ENCODE results near the gene BBOX1. TPM values are rescaled to one million over a fixed set of nuclear protein-coding genes. Genes with fewer than 3 reads are reported as not detected.

BBOX1 gene
- total and polyA plus RNA-seq, 9 donors: 0.04 to 2.3 (median 0.52) TPM; not detected in 3

DNA sequence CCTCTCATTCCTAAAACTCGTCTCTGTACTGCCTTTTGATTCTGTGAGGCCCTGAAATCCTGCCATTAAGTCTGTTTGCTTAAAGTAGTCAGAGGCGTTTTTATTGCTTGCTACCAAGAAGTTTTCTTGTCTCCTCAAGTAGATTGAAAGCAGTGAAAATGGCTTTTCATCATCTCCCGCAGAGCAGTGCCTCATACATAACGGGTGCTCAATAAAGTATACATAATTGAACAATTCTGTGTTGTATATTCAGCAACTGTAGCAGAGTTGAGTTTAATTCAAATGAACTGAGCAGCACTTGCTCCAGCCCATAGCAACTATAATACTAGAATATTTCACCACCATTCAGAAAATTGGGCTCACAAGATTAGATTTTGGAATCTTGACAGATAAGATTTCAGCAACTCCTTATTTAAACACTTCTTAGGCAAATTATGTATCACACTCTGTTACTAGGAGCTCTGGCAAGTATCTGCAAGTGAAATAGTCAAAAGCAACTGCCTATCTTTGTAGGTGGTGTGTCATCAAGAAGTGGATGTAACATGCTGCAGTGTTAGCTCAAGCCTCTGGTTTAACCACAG is 26.7 kb upstream of the BBOX1 start:
- Histone ChIP-seq H3K4me3 (no peak overlapping the region), H3K27me3 (no peaks in the 10 kb centered on the region), H3K27ac (no peak overlapping the region), H3K9me3 (no peaks in the 10 kb centered on the region), H3K4me1 (ENCODE audit: insufficient read depth) (peaks cover 4% of the 10 kb centered on the region), H3K36me3 (no peaks in the 10 kb centered on the region)
- DNase-seq: no peak
- TF ChIP-seq EP300 (IDR thresholded peaks at IDR 0.05): no peak
- TF ChIP-seq, protein P1, sequence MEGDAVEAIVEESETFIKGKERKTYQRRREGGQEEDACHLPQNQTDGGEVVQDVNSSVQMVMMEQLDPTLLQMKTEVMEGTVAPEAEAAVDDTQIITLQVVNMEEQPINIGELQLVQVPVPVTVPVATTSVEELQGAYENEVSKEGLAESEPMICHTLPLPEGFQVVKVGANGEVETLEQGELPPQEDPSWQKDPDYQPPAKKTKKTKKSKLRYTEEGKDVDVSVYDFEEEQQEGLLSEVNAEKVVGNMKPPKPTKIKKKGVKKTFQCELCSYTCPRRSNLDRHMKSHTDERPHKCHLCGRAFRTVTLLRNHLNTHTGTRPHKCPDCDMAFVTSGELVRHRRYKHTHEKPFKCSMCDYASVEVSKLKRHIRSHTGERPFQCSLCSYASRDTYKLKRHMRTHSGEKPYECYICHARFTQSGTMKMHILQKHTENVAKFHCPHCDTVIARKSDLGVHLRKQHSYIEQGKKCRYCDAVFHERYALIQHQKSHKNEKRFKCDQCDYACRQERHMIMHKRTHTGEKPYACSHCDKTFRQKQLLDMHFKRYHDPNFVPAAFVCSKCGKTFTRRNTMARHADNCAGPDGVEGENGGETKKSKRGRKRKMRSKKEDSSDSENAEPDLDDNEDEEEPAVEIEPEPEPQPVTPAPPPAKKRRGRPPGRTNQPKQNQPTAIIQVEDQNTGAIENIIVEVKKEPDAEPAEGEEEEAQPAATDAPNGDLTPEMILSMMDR (IDR thresholded peaks at IDR 0.05): no peak
- no peak for TF ChIP-seq POLR2A (IDR thresholded peaks at IDR 0.05)
- intact Hi-C loops (cut with DNase I): no loop called here
- 11 to 19% (median 15%) methylated on average over 4 of the region's 4 CpGs for WGBS, 3 donors

DNA sequence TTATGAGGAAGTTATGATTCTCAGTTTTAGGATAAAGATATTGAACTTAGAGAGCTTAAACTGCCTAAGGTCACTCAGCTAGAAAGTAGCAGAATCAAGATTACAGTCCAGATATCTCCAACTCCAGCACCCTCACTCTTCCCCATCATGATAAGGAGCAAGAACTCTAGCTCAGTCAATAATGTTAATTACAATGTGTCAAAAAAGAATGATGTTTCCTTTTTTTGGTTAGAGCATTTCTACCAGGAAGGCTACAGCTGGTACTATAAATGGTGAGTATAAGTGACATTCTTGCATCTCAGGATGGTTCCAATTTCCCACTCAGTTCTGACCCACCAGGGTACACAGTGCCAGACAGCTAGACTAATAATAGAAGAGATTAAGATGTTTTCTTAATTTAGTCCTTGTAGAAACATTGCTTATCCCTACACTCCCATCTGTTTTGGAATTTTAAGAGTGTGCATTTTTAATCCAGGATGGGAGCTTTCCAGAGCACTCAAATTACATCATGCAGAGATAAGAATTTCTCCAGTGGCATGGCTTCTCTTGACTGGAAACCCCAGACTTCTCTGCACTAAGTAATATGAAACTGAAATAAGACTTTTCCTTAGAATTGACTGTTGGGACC is 21.6 kb upstream of the BBOX1 start:
- intact Hi-C loops (cut with DNase I): no loop called here
- no peaks in the 10 kb centered on the region for H3K9me3 ChIP-seq
- H3K36me3 ChIP-seq: no peaks in the 10 kb centered on the region
- H3K27ac ChIP-seq: no peak overlapping the region
- H3K4me3 ChIP-seq: no peak overlapping the region
- H3K27me3 ChIP-seq: no peaks in the 10 kb centered on the region
- no peak for DNase-seq
- no peaks in the 10 kb centered on the region for H3K4me1 ChIP-seq (ENCODE audit: insufficient read depth)
- no peak for TF ChIP-seq POLR2A (IDR thresholded peaks at IDR 0.05)
- TF ChIP-seq, protein P1 (IDR thresholded peaks at IDR 0.05): no peak
- no peak for TF ChIP-seq EP300 (IDR thresholded peaks at IDR 0.05)

DNA sequence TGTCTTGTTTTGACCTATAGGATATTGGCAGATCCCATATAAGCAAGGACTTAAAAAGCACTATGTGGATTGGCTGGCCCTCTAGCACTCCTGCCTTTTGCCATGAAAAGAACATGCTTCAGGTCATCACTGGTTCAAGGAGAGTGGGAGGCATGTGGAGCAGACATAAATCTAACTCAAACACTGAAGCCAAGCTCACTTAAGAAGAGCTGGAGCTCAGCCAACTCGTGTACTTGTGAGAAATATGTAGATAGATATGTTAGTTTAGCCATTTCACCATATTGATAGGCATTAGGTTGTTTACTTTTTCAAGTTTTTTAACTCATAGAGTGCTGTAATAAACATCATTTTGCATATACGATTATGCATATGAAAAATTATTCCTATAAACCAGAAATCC is 19.9 kb upstream of the BBOX1 start:
- Histone ChIP-seq H3K4me3 (no peak overlapping the region), H3K4me1 (ENCODE audit: insufficient read depth) (no peaks in the 10 kb centered on the region), H3K27me3 (no peaks in the 10 kb centered on the region), H3K27ac (no peak overlapping the region), H3K9me3 (no peaks in the 10 kb centered on the region), H3K36me3 (no peaks in the 10 kb centered on the region)
- 45 to 51% (median 48%) methylated on average over 2 of the region's 2 CpGs for WGBS, 3 donors
- DNase-seq: no peak
- no peak for TF ChIP-seq EP300 (IDR thresholded peaks at IDR 0.05)
- TF ChIP-seq, protein P1 (IDR thresholded peaks at IDR 0.05): no peak
- no peak for TF ChIP-seq POLR2A (IDR thresholded peaks at IDR 0.05)
- intact Hi-C loops (cut with DNase I): no loop called here

DNA sequence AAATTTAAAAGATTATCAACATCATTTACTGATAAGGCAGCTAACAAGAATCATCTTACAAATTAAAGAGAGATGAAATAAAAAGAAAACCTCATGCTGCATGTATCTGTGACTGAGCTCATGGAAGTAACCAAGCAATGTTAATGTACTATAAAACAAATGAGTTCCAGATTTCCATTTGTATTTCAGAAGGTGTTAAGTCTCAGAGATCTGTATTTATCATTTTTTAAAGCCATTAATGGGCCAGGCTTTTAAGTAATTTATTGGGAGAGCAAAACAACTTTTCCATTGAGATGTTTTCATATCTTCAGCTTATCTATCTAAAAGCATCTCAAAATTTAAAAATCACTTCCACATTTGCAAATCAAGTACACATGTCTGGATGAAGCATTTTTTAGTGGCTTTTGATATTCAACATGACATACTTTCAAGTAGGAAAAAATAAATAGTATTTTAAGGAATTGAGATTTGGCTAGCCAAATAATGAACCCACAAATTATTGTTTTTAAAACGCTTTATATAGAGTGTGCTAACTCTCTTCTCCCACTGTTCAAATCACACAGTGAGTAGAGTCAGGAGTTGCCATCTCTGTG is 17.9 kb upstream of the BBOX1 start:
- no peaks in the 10 kb centered on the region for H3K27me3 ChIP-seq
- DNase-seq: no peak
- H3K4me3 ChIP-seq: no peak overlapping the region
- intact Hi-C loops (cut with DNase I): no loop called here
- TF ChIP-seq POLR2A (IDR thresholded peaks at IDR 0.05): no peak
- no peak for TF ChIP-seq EP300 (IDR thresholded peaks at IDR 0.05)
- TF ChIP-seq, protein P1 (IDR thresholded peaks at IDR 0.05): no peak
- no peaks in the 10 kb centered on the region for H3K9me3 ChIP-seq
- 34 to 38% (median 36%) methylated on average over 1 of the region's 1 CpG for WGBS, 3 donors
- no peaks in the 10 kb centered on the region for H3K36me3 ChIP-seq
- H3K4me1 ChIP-seq (ENCODE audit: insufficient read depth): no peaks in the 10 kb centered on the region
- no peak overlapping the region for H3K27ac ChIP-seq
